Thyroid gland (tissue), 4 donors: ENCODE results near the gene TRAPPC3L.

Experiments
- POLR2A ChIP-seq, 2 donors: fragments of 450-650 bp; IDR thresholded peaks; one replicate each; pipeline ENCODE4 v1.6.1; 2017; ENCODE audit warnings: antibody characterized with exemption in 2 of 2, mild to moderate bottlenecking in 2 of 2, moderate library complexity in 1 of 2
- TF ChIP-seq, protein P1 (sequence below), 6 experiments: fragments of 200-600 bp in 3 of 6; fragments of 450-650 bp in 3 of 6; sonication (generic) in 3 of 6; IDR thresholded peaks; one replicate each; pipeline ENCODE4 v1.5.1; 2016 to 2019; ENCODE audit warnings: antibody characterized with exemption in 6 of 6, mild to moderate bottlenecking in 2 of 6, inconsistent platforms in 1 of 6, moderate library complexity in 1 of 6

DNA sequence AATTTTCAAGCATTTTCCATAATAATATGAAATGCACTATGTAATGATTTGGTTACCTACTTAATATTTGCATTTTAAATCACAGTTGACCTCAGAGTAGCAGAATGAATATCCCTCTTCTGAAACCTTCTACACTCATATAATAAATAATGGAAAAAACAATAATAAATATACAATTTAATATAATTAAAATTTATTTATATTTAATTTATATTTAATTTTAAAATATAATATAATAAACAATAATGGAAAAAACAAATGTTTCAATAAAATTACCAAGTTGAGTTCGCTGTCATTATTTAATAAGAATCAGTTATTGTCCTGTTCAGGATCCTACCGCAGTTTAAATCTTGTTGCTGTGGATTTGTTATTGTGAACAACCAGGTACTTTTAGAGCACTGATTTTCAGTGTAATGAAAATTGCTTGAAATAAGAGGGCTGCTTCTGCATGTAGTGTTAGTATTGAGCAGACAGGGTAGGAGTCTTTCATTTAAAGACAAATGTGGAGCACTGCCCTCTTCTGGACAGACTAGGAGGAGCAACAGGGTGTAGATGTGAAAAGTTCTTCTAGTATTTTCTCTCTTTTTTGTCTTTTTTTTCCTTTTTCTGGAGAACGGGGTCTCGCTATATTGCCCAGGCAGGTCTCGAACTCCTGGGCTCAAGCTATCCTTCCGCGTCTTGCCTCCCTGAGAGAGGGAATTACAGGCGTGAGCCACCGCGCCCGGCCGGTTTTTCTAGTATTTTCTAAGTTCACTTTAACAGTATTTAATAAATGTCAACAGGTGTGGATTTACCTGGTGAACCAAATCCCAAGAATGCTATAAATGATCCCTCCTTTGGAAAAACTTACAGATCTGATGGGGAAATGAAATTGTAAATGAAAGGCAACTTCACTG is 13.6 kb downstream of the TRAPPC3L start:
- TF ChIP-seq, protein P1, sequence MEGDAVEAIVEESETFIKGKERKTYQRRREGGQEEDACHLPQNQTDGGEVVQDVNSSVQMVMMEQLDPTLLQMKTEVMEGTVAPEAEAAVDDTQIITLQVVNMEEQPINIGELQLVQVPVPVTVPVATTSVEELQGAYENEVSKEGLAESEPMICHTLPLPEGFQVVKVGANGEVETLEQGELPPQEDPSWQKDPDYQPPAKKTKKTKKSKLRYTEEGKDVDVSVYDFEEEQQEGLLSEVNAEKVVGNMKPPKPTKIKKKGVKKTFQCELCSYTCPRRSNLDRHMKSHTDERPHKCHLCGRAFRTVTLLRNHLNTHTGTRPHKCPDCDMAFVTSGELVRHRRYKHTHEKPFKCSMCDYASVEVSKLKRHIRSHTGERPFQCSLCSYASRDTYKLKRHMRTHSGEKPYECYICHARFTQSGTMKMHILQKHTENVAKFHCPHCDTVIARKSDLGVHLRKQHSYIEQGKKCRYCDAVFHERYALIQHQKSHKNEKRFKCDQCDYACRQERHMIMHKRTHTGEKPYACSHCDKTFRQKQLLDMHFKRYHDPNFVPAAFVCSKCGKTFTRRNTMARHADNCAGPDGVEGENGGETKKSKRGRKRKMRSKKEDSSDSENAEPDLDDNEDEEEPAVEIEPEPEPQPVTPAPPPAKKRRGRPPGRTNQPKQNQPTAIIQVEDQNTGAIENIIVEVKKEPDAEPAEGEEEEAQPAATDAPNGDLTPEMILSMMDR (IDR thresholded peaks at IDR 0.05) = peak in 4 of 6 experiments; percentile 33 to 49 (median 45)
- TF ChIP-seq POLR2A (IDR thresholded peaks at IDR 0.05) = no peak
